HEK293 (cell line): Measurements from ENCODE around the gene TRIM46.

Source experiments
- ZBTB20 ChIP-seq: fragments of 450-650 bp; formaldehyde crosslinking; IDR thresholded peaks from 2 replicates; pipeline ENCODE4 v1.5.1; 2016; ENCODE audit warnings: missing biosample characterization, missing genetic modification characterization
- ZBTB21 ChIP-seq: fragments of 450-650 bp; formaldehyde crosslinking; IDR thresholded peaks from 2 replicates; pipeline ENCODE4 v1.5.1; 2017; ENCODE audit warnings: missing biosample characterization, missing genetic modification characterization
- ZBTB26 ChIP-seq: fragments of 450-650 bp; formaldehyde crosslinking; optimal IDR thresholded peaks from 2 replicates; pipeline ENCODE3; 2016; ENCODE audit warnings: missing biosample characterization, mild to moderate bottlenecking, missing genetic modification characterization
- ZNF311 ChIP-seq: fragments of 450-650 bp; formaldehyde crosslinking; IDR thresholded peaks from 2 replicates; pipeline ENCODE4 v1.5.1; 2017; ENCODE audit warnings: missing biosample characterization, missing genetic modification characterization, borderline replicate concordance
- ZNF621 ChIP-seq: fragments of 450-650 bp; formaldehyde crosslinking; IDR thresholded peaks from 2 replicates; pipeline ENCODE4 v1.5.1; 2017; ENCODE audit warnings: missing biosample characterization, missing genetic modification characterization
- ZNF670 ChIP-seq: fragments of 450-650 bp; formaldehyde crosslinking; IDR thresholded peaks from 2 replicates; pipeline ENCODE4 v1.5.1; 2016; ENCODE audit warnings: missing biosample characterization, missing genetic modification characterization, low read depth
- ZNF843 ChIP-seq: fragments of 450-650 bp; formaldehyde crosslinking; IDR thresholded peaks from 2 replicates; pipeline ENCODE4 v1.5.1; 2016; ENCODE audit warnings: missing biosample characterization, missing genetic modification characterization
- TF ChIP-seq, protein P1 (sequence below): fragments of 450-650 bp; formaldehyde crosslinking; IDR thresholded peaks from 2 replicates; pipeline ENCODE4 v1.5.1; 2016; ENCODE audit warnings: missing biosample characterization, missing genetic modification characterization

- TF ChIP-seq ZNF621: no peak
- no peak for TF ChIP-seq ZNF311 (tag by site-specific recombination)
- TF ChIP-seq ZNF843 (tag by site-specific recombination): no peak
- TF ChIP-seq, protein P1, sequence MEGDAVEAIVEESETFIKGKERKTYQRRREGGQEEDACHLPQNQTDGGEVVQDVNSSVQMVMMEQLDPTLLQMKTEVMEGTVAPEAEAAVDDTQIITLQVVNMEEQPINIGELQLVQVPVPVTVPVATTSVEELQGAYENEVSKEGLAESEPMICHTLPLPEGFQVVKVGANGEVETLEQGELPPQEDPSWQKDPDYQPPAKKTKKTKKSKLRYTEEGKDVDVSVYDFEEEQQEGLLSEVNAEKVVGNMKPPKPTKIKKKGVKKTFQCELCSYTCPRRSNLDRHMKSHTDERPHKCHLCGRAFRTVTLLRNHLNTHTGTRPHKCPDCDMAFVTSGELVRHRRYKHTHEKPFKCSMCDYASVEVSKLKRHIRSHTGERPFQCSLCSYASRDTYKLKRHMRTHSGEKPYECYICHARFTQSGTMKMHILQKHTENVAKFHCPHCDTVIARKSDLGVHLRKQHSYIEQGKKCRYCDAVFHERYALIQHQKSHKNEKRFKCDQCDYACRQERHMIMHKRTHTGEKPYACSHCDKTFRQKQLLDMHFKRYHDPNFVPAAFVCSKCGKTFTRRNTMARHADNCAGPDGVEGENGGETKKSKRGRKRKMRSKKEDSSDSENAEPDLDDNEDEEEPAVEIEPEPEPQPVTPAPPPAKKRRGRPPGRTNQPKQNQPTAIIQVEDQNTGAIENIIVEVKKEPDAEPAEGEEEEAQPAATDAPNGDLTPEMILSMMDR (tag by site-specific recombination): peak; percentile 98
- peak; percentile 2 for TF ChIP-seq ZBTB26 (tag by site-specific recombination)
- TF ChIP-seq ZBTB20 (tag by site-specific recombination): peak; percentile 93
- TF ChIP-seq ZBTB21 (tag by site-specific recombination): no peak
- TF ChIP-seq ZNF670 (tag by site-specific recombination): no peak
Observed at GRCh38 chr1:155193275-155193990, 19.8 kb downstream of the TRIM46 start.
